ENCODE measurements around the gene ANK2. TPM values are rescaled to one million over a fixed set of nuclear protein-coding genes. Genes with fewer than 3 reads are reported as not detected.

The ANK2 gene
- total RNA-seq, 2 donors from 2014 or later: 9.9 to 11.5 TPM

- ATAC-seq (no peak), DNase-seq (no peak)
- Histone ChIP-seq H3K36me3 (replicated peaks in 1 of 2; ENCODE audit: insufficient read depth in 1 of 2, low read depth in 2 of 2) (no peaks in the 10 kb centered on the region), H3K4me3 (no peak overlapping the region), H3K9me3 (no peaks in the 10 kb centered on the region), H3K4me1 (no peaks in the 10 kb centered on the region), H3K27me3 (no peaks in the 10 kb centered on the region), H3K27ac (no peak overlapping the region)
- TF ChIP-seq CTCF (IDR thresholded peaks at IDR 0.05) (no peak), POLR2A (IDR thresholded peaks at IDR 0.05) (no peak)
- intact Hi-C loops (cut with DNase I): no loop called here
Observed at GRCh38 chr4:113273721-113274220, 224.3 kb downstream of the ANK2 start.

- Histone ChIP-seq H3K27me3 (no peaks in the 10 kb centered on the region), H3K36me3 (replicated peaks in 1 of 2; ENCODE audit: insufficient read depth in 1 of 2, low read depth in 2 of 2) (no peaks in the 10 kb centered on the region), H3K4me3 (no peak overlapping the region), H3K27ac (no peak overlapping the region), H3K9me3 (no peaks in the 10 kb centered on the region), H3K4me1 (no peaks in the 10 kb centered on the region)
- ATAC-seq (no peak), DNase-seq (no peak)
- intact Hi-C loops (cut with DNase I): no loop called here
- WGBS, 2 donors: 67 to 70% methylated on average over 7 of the region's 7 CpGs
- TF ChIP-seq POLR2A (IDR thresholded peaks at IDR 0.05) (no peak), CTCF (IDR thresholded peaks at IDR 0.05) (no peak)
Observed at GRCh38 chr4:113276464-113277170, 227.2 kb downstream of the ANK2 start.

- Histone ChIP-seq H3K4me3 (no peak overlapping the region), H3K27me3 (no peaks in the 10 kb centered on the region), H3K4me1 (no peaks in the 10 kb centered on the region), H3K27ac (no peak overlapping the region), H3K9me3 (no peaks in the 10 kb centered on the region), H3K36me3 (replicated peaks in 1 of 2; ENCODE audit: insufficient read depth in 1 of 2, low read depth in 2 of 2) (no peaks in the 10 kb centered on the region)
- TF ChIP-seq POLR2A (IDR thresholded peaks at IDR 0.05) (no peak), CTCF (IDR thresholded peaks at IDR 0.05) (peak; percentile 31 to 61 (median 43))
- DNase-seq: peak; percentile 54 to 64 (median 62)
- ATAC-seq: peak; percentile 82
- WGBS, 2 donors: 16 to 22% methylated on average over 8 of the region's 8 CpGs
- intact Hi-C loops (cut with DNase I): no loop called here
Observed at GRCh38 chr4:113278324-113278934, 229.0 kb downstream of the ANK2 start.

GRCh38 chr4:113285501-113285900 is 236.0 kb downstream of the ANK2 start:
- Histone ChIP-seq H3K4me3 (no peak overlapping the region), H3K9me3 (no peaks in the 10 kb centered on the region), H3K27ac (no peak overlapping the region), H3K4me1 (no peaks in the 10 kb centered on the region), H3K36me3 (replicated peaks in 1 of 2; ENCODE audit: insufficient read depth in 1 of 2, low read depth in 2 of 2) (no peaks in the 10 kb centered on the region), H3K27me3 (no peaks in the 10 kb centered on the region)
- ATAC-seq (no peak), DNase-seq (no peak)
- intact Hi-C loops (cut with DNase I): no loop called here
- TF ChIP-seq CTCF (IDR thresholded peaks at IDR 0.05) (no peak), POLR2A (IDR thresholded peaks at IDR 0.05) (no peak)
- WGBS, 2 donors: 86 to 92% methylated on average over 4 of the region's 4 CpGs
